NCI-H1694 treated with DMSO at 0.1 percent for 48 hours (cell line): ENCODE measurements around the gene TRIP12.
A peak's percentile ranks its signal among the peaks of the same experiment; 100 is the strongest.

Source experiments
- DNase-seq: peaks from one replicate; lab custom pipeline; 2025; lab: John Stamatoyannopoulos, UW

Gene TRIP12

GRCh38 chr2:229715895-229716507 is 205.8 kb downstream of the TRIP12 start:
- peak; percentile 53 for DNase-seq

- DNase-seq, result no peak
These were observed 206.9 kb downstream of the TRIP12 start for GRCh38 chr2:229714736-229715541.

- DNase-seq, result no peak
These were observed 207.6 kb downstream of the TRIP12 start, which contains the start of gene DNER for GRCh38 chr2:229714080-229714735. DNER (minus strand) TSS chr2:229714555; CDS start chr2:229714423, 132 bp downstream.
